Umbilical cord (tissue), 2 donors: ENCODE data around the gene TOLLIP. TPM values are rescaled to one million over a fixed set of nuclear protein-coding genes. Genes with fewer than 3 reads are reported as not detected.
A peak's percentile ranks its signal among the peaks of the same experiment; 100 is the strongest.
"Not testable (repeated sequence)": the region's sequence is repeated elsewhere in the genome, so short reads cannot be mapped to it uniquely, and the experiment has no call there.

Source experiments
- DNase-seq: peaks from one replicate; pipeline ENCODE4 v3.0.0-alpha.2; 2015; ENCODE audit warnings: low spot score
- total RNA-seq: library from RNA; depleted of rRNA; stranded (reverse); fragments of >200 nt; gene quantifications from one replicate; pipeline ENCODE4 v1.2.3, GENCODE V29; 2014; ENCODE audit warnings: low replicate concordance; ENCODE audit not compliant: insufficient read depth

The TOLLIP gene
- total RNA-seq, 1 donor from 2014 or later: 16.9 TPM

- DNase-seq: not testable (repeated sequence)
Observed at GRCh38 chr11:1266976-1267375, 42.5 kb downstream of the TOLLIP start.

GRCh38 chr11:1265480-1265879 lies 44.0 kb downstream of the TOLLIP start:
- not testable (repeated sequence) for DNase-seq

GRCh38 chr11:1264444-1264843 lies 45.0 kb downstream of the TOLLIP start:
- peak; percentile 51 for DNase-seq

GRCh38 chr11:1263010-1263409 lies 46.4 kb downstream of the TOLLIP start:
- DNase-seq: no peak

- DNase-seq: peak; percentile 92
Observed at GRCh38 chr11:1262172-1263006, 47.0 kb downstream of the TOLLIP start.

- DNase-seq: no peak
Observed at GRCh38 chr11:1261241-1262071, 48.0 kb downstream of the TOLLIP start.

GRCh38 chr11:1260620-1261019 lies 48.8 kb downstream of the TOLLIP start:
- DNase-seq: no peak

GRCh38 chr11:1260023-1260501 lies 49.4 kb downstream of the TOLLIP start:
- DNase-seq: no peak

GRCh38 chr11:1259561-1259960 lies 49.9 kb downstream of the TOLLIP start:
- no peak for DNase-seq

- no peak for DNase-seq
Observed at GRCh38 chr11:1259076-1259461, 50.4 kb downstream of the TOLLIP start.

- no peak for DNase-seq
Observed at GRCh38 chr11:1258401-1259075, 50.9 kb downstream of the TOLLIP start.

GRCh38 chr11:1257916-1258315 lies 51.5 kb downstream of the TOLLIP start:
- DNase-seq: no peak

- DNase-seq: no peak
Observed at GRCh38 chr11:1257366-1257765, 52.1 kb downstream of the TOLLIP start.

- DNase-seq: no peak
Observed at GRCh38 chr11:1256257-1257045, 53.0 kb downstream of the TOLLIP start.

- DNase-seq: no peak
Observed at GRCh38 chr11:1255151-1255550, 54.3 kb downstream of the TOLLIP start.

- DNase-seq: no peak
Observed at GRCh38 chr11:1254733-1255132, 54.7 kb downstream of the TOLLIP start.

- no peak for DNase-seq
Observed at GRCh38 chr11:1254086-1254648, 55.3 kb downstream of the TOLLIP start.

- DNase-seq: no peak
Observed at GRCh38 chr11:1253103-1253485, 56.3 kb downstream of the TOLLIP start.

- DNase-seq: no peak
Observed at GRCh38 chr11:1252371-1253102, 56.9 kb downstream of the TOLLIP start.

- no peak for DNase-seq
Observed at GRCh38 chr11:1251236-1251770, 58.1 kb downstream of the TOLLIP start.
